ENCODE measurements around the gene ZNF813. TPM values are rescaled to one million over a fixed set of nuclear protein-coding genes. Genes with fewer than 3 reads are reported as not detected.
"Not testable (repeated sequence)": the region's sequence is repeated elsewhere in the genome, so short reads cannot be mapped to it uniquely, and the experiment has no call there.

The ZNF813 gene
- total and polyA plus RNA-seq, 2 donors (not counting 1 experiment from before 2014, with no cell fraction given), result 1.2 to 10.8 TPM

DNA sequence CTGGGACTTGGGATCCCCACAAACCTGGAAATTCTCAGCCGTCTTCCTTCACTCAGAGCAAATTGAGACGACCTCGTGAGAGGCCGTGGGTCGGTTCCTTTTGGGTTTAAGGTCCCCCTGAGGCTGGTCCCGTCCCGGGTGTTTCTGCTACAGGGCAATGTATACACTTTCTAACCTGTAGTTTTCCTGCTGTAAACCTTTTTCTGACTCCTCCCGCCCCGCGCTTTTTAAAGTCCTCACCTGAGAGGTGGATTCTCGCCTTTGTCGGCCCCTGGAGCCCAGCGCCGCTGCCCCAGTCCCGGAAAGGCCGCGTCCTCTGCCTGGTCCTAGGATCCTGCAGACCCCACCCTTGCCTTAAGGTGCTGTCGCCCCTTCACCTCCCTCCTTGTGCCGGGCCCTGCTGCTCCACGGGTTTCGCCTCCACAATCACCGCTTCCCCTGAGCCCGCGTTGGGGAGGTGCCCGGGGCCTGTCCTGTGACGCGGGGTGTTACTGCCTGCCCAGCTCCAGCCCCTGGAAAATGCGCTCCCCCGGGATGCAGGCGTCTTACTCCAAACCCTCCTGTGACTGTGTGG, 35.4 kb upstream of the ZNF813 start:
- Mint-ChIP-seq H3K4me3 (peak overlapping the region; percentile 95), H3K4me1 (peaks cover 34% of the 10 kb centered on the region), H3K27ac (peak overlapping the region; percentile 89), H3K9me3 (ENCODE audit: insufficient read depth) (no peaks in the 10 kb centered on the region), H3K27me3 (no peaks in the 10 kb centered on the region)
- under 1% methylated on average over 28 of the region's 30 CpGs for WGBS (ENCODE audit: insufficient coverage)
- Histone ChIP-seq H3K27ac (ENCODE audit: low read length in 2 of 2) (peak overlapping the region; percentile 61 to 82), H3K36me3 (replicated peaks in 1 of 2; ENCODE audit: control extremely low read depth in 1 of 2, control insufficient read depth in 1 of 2, extremely low read depth in 1 of 2, insufficient read depth in 2 of 2, low read length in 1 of 2) (peaks cover 0 to 22% of the 10 kb centered on the region in 2 experiments), H3K79me2 (ENCODE audit: control insufficient read depth, insufficient read depth, low read length) (peaks cover 54% of the 10 kb centered on the region), H3K4me2 (replicated peaks; ENCODE audit: low read depth, low read length, poor library complexity, severe bottlenecking) (peak overlapping the region; percentile 91), H4K20me1 (ENCODE audit: control insufficient read depth, insufficient read depth, low read length, poor library complexity, severe bottlenecking) (no peaks in the 10 kb centered on the region), H3K4me3 (ENCODE audit: control extremely low read depth in 1 of 5, extremely low read depth in 1 of 5, insufficient read depth in 1 of 5, low read depth in 2 of 5, low read length in 4 of 5) (peak overlapping the region; percentile 60 to 83 (median 79)), H3K9me3 (ENCODE audit: control extremely low read depth in 1 of 3, control insufficient read depth in 2 of 3, insufficient read depth in 1 of 3, low read length in 2 of 3) (peaks cover 0 to 14% (median 0%) of the 10 kb centered on the region in 3 donors), H3K27me3 (replicated peaks in 1 of 4; ENCODE audit: control extremely low read depth in 1 of 4, control insufficient read depth in 3 of 4, insufficient read depth in 4 of 4, low read length in 3 of 4) (no peaks in the 10 kb centered on the region), H2AFZ (ENCODE audit: insufficient read depth, low read depth, low read length, poor library complexity, severe bottlenecking) (peak overlapping the region; percentile 91), H3K9ac (ENCODE audit: low read length) (peak overlapping the region; percentile 87), H3K4me1 (ENCODE audit: control insufficient read depth in 2 of 2, insufficient read depth in 2 of 2, low read length in 2 of 2) (peaks cover 10 to 13% of the 10 kb centered on the region in 2 donors)
- POLR2A ChIA-PET, result interaction anchor here (0.9 to 1.4 kb wide), 2 partner anchors 36 to 237 kb away, joined by 3 to 4 read pairs; no protein-coding TSS in a partner anchor
- CTCF ChIA-PET, result no interaction called here
- no peak for TF ChIP-seq EZH2 (IDR thresholded peaks at IDR 0.05; ENCODE audit: borderline replicate concordance, insufficient read depth, low read depth, low read length, poor library complexity, severe bottlenecking)
- ATAC-seq (ENCODE audit: low read depth), result peak; percentile 13
- DNase-seq, result no peak
- intact Hi-C loops (cut with micrococcal nuclease), result no loop called here

DNA sequence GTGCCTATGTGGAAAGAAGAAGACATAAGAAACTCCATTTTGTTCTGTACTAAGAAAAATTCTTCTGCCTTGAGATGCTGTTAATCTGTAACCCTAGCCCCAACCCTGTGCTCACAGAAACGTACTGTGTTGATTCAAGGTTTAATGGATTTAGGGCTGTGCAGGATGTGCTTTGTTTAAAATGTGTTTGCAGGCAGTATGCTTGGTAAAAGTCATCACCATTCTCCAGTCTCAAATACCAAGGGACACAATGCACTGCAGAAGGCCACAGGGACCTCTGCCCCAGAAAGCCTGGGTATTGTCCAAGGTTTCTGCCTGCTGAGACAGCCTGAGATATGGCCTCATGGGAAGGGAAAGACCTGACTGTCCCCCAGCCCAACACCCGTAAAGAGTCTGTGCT, 23.7 kb upstream of the ZNF813 start:
- H3K27me3 ChIP-seq (replicated peaks in 1 of 4; ENCODE audit: control extremely low read depth in 1 of 4, control insufficient read depth in 3 of 4, insufficient read depth in 4 of 4, low read length in 3 of 4); H3K27ac Mint-ChIP-seq; H2AFZ ChIP-seq (ENCODE audit: insufficient read depth, low read depth, low read length, poor library complexity, severe bottlenecking); CTCF ChIA-PET; H4K20me1 ChIP-seq (ENCODE audit: control insufficient read depth, insufficient read depth, low read length, poor library complexity, severe bottlenecking); DNase-seq; POLR2A ChIA-PET; H3K9ac ChIP-seq (ENCODE audit: low read length); H3K4me2 ChIP-seq (replicated peaks; ENCODE audit: low read depth, low read length, poor library complexity, severe bottlenecking); H3K27me3 Mint-ChIP-seq; intact Hi-C loops (cut with micrococcal nuclease); H3K4me1 ChIP-seq (ENCODE audit: control insufficient read depth in 2 of 2, insufficient read depth in 2 of 2, low read length in 2 of 2); ATAC-seq (ENCODE audit: low read depth); H3K27ac ChIP-seq (ENCODE audit: low read length in 2 of 2); H3K4me3 Mint-ChIP-seq; H3K4me3 ChIP-seq (ENCODE audit: control extremely low read depth in 1 of 5, extremely low read depth in 1 of 5, insufficient read depth in 1 of 5, low read depth in 2 of 5, low read length in 4 of 5); H3K4me1 Mint-ChIP-seq: not testable (repeated sequence)
- H3K9me3 Mint-ChIP-seq (ENCODE audit: insufficient read depth), result peaks cover 15% of the 10 kb centered on the region
- no CpG with 5 or more reads among the region's 2 CpGs for WGBS (ENCODE audit: insufficient coverage)
- Histone ChIP-seq H3K36me3 (replicated peaks in 1 of 2; ENCODE audit: control extremely low read depth in 1 of 2, control insufficient read depth in 1 of 2, extremely low read depth in 1 of 2, insufficient read depth in 2 of 2, low read length in 1 of 2) (peaks cover 9 to 35% of the 10 kb centered on the region in 2 experiments), H3K79me2 (ENCODE audit: control insufficient read depth, insufficient read depth, low read length) (peaks cover 12% of the 10 kb centered on the region), H3K9me3 (ENCODE audit: control extremely low read depth in 1 of 3, control insufficient read depth in 2 of 3, insufficient read depth in 1 of 3, low read length in 2 of 3) (peaks cover 0 to 77% (median 22%) of the 10 kb centered on the region in 3 donors)

DNA sequence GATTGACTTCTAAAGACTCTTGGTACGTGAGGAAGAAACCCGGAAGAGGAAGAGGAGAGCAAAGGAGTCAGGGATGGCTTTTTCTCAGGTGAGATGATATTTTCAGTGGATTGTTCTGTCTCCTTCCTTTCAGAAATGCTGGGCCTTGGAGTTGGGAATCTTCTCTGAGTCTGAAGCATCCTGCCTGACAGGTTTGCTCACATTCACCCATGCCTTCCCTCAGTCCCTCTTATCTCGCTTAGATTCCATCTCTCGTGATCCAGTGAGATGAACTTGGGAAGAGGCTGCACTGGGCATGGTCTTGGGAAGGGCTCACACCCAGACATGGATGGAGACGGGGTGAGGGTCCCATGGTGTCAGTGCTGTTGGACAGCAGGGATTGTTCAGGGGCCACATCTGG, 20.3 kb upstream of the ZNF813 start:
- H3K27me3 ChIP-seq (replicated peaks in 1 of 4; ENCODE audit: control extremely low read depth in 1 of 4, control insufficient read depth in 3 of 4, insufficient read depth in 4 of 4, low read length in 3 of 4); H3K79me2 ChIP-seq (ENCODE audit: control insufficient read depth, insufficient read depth, low read length); H3K9ac ChIP-seq (ENCODE audit: low read length); ATAC-seq (ENCODE audit: low read depth); CTCF ChIA-PET; POLR2A ChIA-PET; H4K20me1 ChIP-seq (ENCODE audit: control insufficient read depth, insufficient read depth, low read length, poor library complexity, severe bottlenecking); H3K27me3 Mint-ChIP-seq; DNase-seq; H3K4me1 ChIP-seq (ENCODE audit: control insufficient read depth in 2 of 2, insufficient read depth in 2 of 2, low read length in 2 of 2); intact Hi-C loops (cut with micrococcal nuclease); H3K27ac ChIP-seq (ENCODE audit: low read length in 2 of 2); H3K4me3 Mint-ChIP-seq; H3K27ac Mint-ChIP-seq; H3K4me1 Mint-ChIP-seq; H2AFZ ChIP-seq (ENCODE audit: insufficient read depth, low read depth, low read length, poor library complexity, severe bottlenecking); H3K4me2 ChIP-seq (replicated peaks; ENCODE audit: low read depth, low read length, poor library complexity, severe bottlenecking); H3K4me3 ChIP-seq (ENCODE audit: control extremely low read depth in 1 of 5, extremely low read depth in 1 of 5, insufficient read depth in 1 of 5, low read depth in 2 of 5, low read length in 4 of 5): not testable (repeated sequence)
- H3K9me3 Mint-ChIP-seq (ENCODE audit: insufficient read depth), result peaks cover 17% of the 10 kb centered on the region
- Histone ChIP-seq H3K9me3 (ENCODE audit: control extremely low read depth in 1 of 3, control insufficient read depth in 2 of 3, insufficient read depth in 1 of 3, low read length in 2 of 3) (peaks cover 0 to 73% (median 28%) of the 10 kb centered on the region in 3 donors), H3K36me3 (replicated peaks in 1 of 2; ENCODE audit: control extremely low read depth in 1 of 2, control insufficient read depth in 1 of 2, extremely low read depth in 1 of 2, insufficient read depth in 2 of 2, low read length in 1 of 2) (peaks cover 12 to 32% of the 10 kb centered on the region in 2 experiments)
- WGBS (ENCODE audit: insufficient coverage), result 100% methylated on average over 3 of the region's 5 CpGs

Data from B cell (primary cell).